Brain pericyte (primary cell): ENCODE measurements around the gene TAF1.
"Not testable (repeated sequence)": the region's sequence is repeated elsewhere in the genome, so short reads cannot be mapped to it uniquely, and the experiment has no call there.

ENCODE experiments used
- DNase-seq: peaks from one replicate; pipeline ENCODE4 v3.0.0-alpha.2; 2012; ENCODE audit warnings: low read depth, low spot score

The TAF1 gene

GRCh38 chrX:71365875-71366673, at the start of gene TAF1:
TSS of gene TAF1 (plus strand) at chrX:71366357. CDS start at chrX:71366375, 18 bp downstream.
- peak; percentile 93 for DNase-seq

GRCh38 chrX:71316959-71317358, 49.2 kb upstream of the TAF1 start:
- not testable (repeated sequence) for DNase-seq

- DNase-seq, result no peak
Measured at GRCh38 chrX:71320126-71320525, 46.0 kb upstream of the TAF1 start.

- no peak for DNase-seq
Measured at GRCh38 chrX:71321731-71322130, 44.4 kb upstream of the TAF1 start.

- DNase-seq, result not testable (repeated sequence)
Measured at GRCh38 chrX:71324452-71324851, 41.7 kb upstream of the TAF1 start.

GRCh38 chrX:71326394-71326793, 39.8 kb upstream of the TAF1 start:
- no peak for DNase-seq

GRCh38 chrX:71349151-71349665, 16.9 kb upstream of the TAF1 start:
- DNase-seq, result not testable (repeated sequence)

- not testable (repeated sequence) for DNase-seq
Measured at GRCh38 chrX:71349867-71350266, 16.3 kb upstream of the TAF1 start.

GRCh38 chrX:71352439-71352838, 13.7 kb upstream of the TAF1 start:
- DNase-seq, result not testable (repeated sequence)

GRCh38 chrX:71364221-71364620, 1.9 kb upstream of the TAF1 start:
- DNase-seq, result no peak

- no peak for DNase-seq
Measured at GRCh38 chrX:71365356-71365874, 742 bp upstream of the TAF1 start.

- DNase-seq, result no peak
Measured at GRCh38 chrX:71366674-71367256, 608 bp downstream of the TAF1 start.

GRCh38 chrX:71367396-71367795, 1.2 kb downstream of the TAF1 start:
- DNase-seq, result no peak

- no peak for DNase-seq
Measured at GRCh38 chrX:71372388-71372787, 6.2 kb downstream of the TAF1 start.

GRCh38 chrX:71378732-71379131, 12.6 kb downstream of the TAF1 start:
- DNase-seq, result no peak

- not testable (repeated sequence) for DNase-seq
Measured at GRCh38 chrX:71391725-71392124, 25.6 kb downstream of the TAF1 start.

GRCh38 chrX:71393919-71394318, 27.8 kb downstream of the TAF1 start:
- DNase-seq, result no peak

- no peak for DNase-seq
Measured at GRCh38 chrX:71396576-71396975, 30.4 kb downstream of the TAF1 start.

- DNase-seq, result no peak
Measured at GRCh38 chrX:71400710-71401109, 34.6 kb downstream of the TAF1 start.

GRCh38 chrX:71416260-71416659, 50.1 kb downstream of the TAF1 start:
- DNase-seq, result not testable (repeated sequence)

- no peak for DNase-seq
Measured at GRCh38 chrX:71420686-71421085, 54.5 kb downstream of the TAF1 start.

- DNase-seq, result no peak
Measured at GRCh38 chrX:71432733-71433132, 66.6 kb downstream of the TAF1 start.

GRCh38 chrX:71438750-71439149, 72.6 kb downstream of the TAF1 start:
- no peak for DNase-seq
